DND-41 (cell line): ENCODE measurements around the gene RBMS3.
"Not testable (repeated sequence)": the region's sequence is repeated elsewhere in the genome, so short reads cannot be mapped to it uniquely, and the experiment has no call there.

Experiments used
- ATAC-seq: fragments of 200-7000 bp; cut with Tn5 transposase; 3 replicates; pipeline ENCODE4 v1.9.1; 2021; ENCODE audit warnings: low read depth; ENCODE audit not compliant: insufficient read depth
- DNase-seq: peaks from one replicate; pipeline ENCODE4 v3.0.0-alpha.2; 2020
- H2AFZ ChIP-seq: 2 replicates; pipeline ENCODE4 v1.6.0; 2012; ENCODE audit warnings: low read depth, low read length
- H3K27ac ChIP-seq: 2 replicates; pipeline ENCODE4 v1.5.1; 2012; ENCODE audit warnings: low read length, inconsistent platforms
- H3K27me3 ChIP-seq: fragments of 200-600 bp; sonication (generic); 2 replicates; pipeline ENCODE4 v1.6.0; 2012; ENCODE audit warnings: low read length, mild to moderate bottlenecking, inconsistent platforms; ENCODE audit not compliant: insufficient read depth, poor library complexity
- H3K36me3 ChIP-seq: 2 replicates; pipeline ENCODE4 v1.5.1; 2012; ENCODE audit warnings: low read length, inconsistent platforms; ENCODE audit not compliant: insufficient read depth
- H3K4me1 ChIP-seq: 2 replicates; pipeline ENCODE4 v1.5.1; 2012; ENCODE audit warnings: mild to moderate bottlenecking, low read length; ENCODE audit not compliant: insufficient read depth
- H3K4me2 ChIP-seq: 2 replicates; pipeline ENCODE4 v1.6.0; 2012; ENCODE audit warnings: mild to moderate bottlenecking, moderate library complexity, low read length, inconsistent platforms; ENCODE audit not compliant: insufficient read depth
- H3K4me3 ChIP-seq, 2 experiments: fragments of 200-600 bp in 1 of 2; shearing (Covaris generic) in 1 of 2; 2 replicates each; pipeline ENCODE4 v1.5.1; 2012 to 2016; ENCODE audit warnings: inconsistent platforms in 2 of 2, low read length in 2 of 2, mild to moderate bottlenecking in 2 of 2, low read depth in 1 of 2, moderate library complexity in 1 of 2
- H3K79me2 ChIP-seq: 2 replicates; pipeline ENCODE4 v1.6.0; 2012; ENCODE audit warnings: low read length, inconsistent platforms; ENCODE audit not compliant: insufficient read depth
- H3K9ac ChIP-seq: 2 replicates; pipeline ENCODE4 v1.6.0; 2012; ENCODE audit warnings: low read depth, mild to moderate bottlenecking, inconsistent platforms, low read length, moderate library complexity
- H3K9me3 ChIP-seq: 2 replicates; pipeline ENCODE4 v1.5.1; 2012; ENCODE audit warnings: low read length, moderate library complexity, mild to moderate bottlenecking, inconsistent platforms; ENCODE audit not compliant: insufficient read depth, severe bottlenecking
- H4K20me1 ChIP-seq: 2 replicates; pipeline ENCODE4 v1.6.0; 2012; ENCODE audit warnings: low read length; ENCODE audit not compliant: insufficient read depth
- EZH2 ChIP-seq: IDR thresholded peaks from 3 replicates; pipeline ENCODE4 v1.6.1; 2012; ENCODE audit warnings: borderline replicate concordance, low read depth, mild to moderate bottlenecking, moderate library complexity, low read length, inconsistent platforms; ENCODE audit not compliant: severe bottlenecking
- TF ChIP-seq, protein P1 (sequence below): IDR thresholded peaks from 2 replicates; pipeline ENCODE4 v1.5.1; 2012; ENCODE audit warnings: borderline replicate concordance, low read length, moderate library complexity, mild to moderate bottlenecking; ENCODE audit not compliant: poor library complexity, severe bottlenecking; ENCODE audit errors: extremely low read depth

Gene RBMS3

DNA sequence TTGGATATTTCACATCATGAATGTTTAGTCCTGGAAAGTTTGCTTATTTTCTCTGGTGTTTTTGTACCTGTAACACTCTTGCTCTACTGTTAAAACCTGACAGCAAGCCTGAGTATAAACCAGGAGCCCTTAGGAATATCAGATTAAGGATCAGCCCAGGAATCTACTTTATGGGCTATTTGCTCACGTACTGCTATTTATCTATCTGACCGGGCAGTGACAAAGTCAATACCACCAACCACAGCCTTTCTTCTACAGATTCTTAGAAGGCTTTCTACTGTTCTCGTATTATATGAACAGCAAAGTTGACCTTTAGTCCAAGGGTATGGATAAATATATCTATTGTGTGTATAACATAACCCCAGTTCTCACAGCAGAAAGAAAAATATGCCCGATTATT, 521.2 kb downstream of the RBMS3 start:
- H3K4me2 ChIP-seq = no peak overlapping the region
- H4K20me1 ChIP-seq = no peaks in the 10 kb centered on the region
- H3K36me3 ChIP-seq = no peaks in the 10 kb centered on the region
- TF ChIP-seq EZH2 = no peak
- TF ChIP-seq, protein P1, sequence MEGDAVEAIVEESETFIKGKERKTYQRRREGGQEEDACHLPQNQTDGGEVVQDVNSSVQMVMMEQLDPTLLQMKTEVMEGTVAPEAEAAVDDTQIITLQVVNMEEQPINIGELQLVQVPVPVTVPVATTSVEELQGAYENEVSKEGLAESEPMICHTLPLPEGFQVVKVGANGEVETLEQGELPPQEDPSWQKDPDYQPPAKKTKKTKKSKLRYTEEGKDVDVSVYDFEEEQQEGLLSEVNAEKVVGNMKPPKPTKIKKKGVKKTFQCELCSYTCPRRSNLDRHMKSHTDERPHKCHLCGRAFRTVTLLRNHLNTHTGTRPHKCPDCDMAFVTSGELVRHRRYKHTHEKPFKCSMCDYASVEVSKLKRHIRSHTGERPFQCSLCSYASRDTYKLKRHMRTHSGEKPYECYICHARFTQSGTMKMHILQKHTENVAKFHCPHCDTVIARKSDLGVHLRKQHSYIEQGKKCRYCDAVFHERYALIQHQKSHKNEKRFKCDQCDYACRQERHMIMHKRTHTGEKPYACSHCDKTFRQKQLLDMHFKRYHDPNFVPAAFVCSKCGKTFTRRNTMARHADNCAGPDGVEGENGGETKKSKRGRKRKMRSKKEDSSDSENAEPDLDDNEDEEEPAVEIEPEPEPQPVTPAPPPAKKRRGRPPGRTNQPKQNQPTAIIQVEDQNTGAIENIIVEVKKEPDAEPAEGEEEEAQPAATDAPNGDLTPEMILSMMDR = no peak
- no peaks in the 10 kb centered on the region for H3K4me1 ChIP-seq
- H3K9ac ChIP-seq = no peak overlapping the region
- no peaks in the 10 kb centered on the region for H3K27me3 ChIP-seq
- no peaks in the 10 kb centered on the region for H3K9me3 ChIP-seq
- ATAC-seq (no peak), DNase-seq (no peak)
- no peaks in the 10 kb centered on the region for H3K79me2 ChIP-seq
- H3K4me3 ChIP-seq = no peak overlapping the region
- H3K27ac ChIP-seq = no peak overlapping the region
- no peak overlapping the region for H2AFZ ChIP-seq

- TF ChIP-seq, protein P1 = no peak
- no peak for TF ChIP-seq EZH2
- Histone ChIP-seq H3K79me2 (no peaks in the 10 kb centered on the region), H3K27me3 (no peaks in the 10 kb centered on the region), H3K9ac (no peak overlapping the region), H3K4me2 (no peak overlapping the region), H3K9me3 (no peaks in the 10 kb centered on the region), H3K4me3 (no peak overlapping the region), H3K4me1 (no peaks in the 10 kb centered on the region), H2AFZ (no peak overlapping the region), H4K20me1 (no peaks in the 10 kb centered on the region), H3K27ac (no peak overlapping the region), H3K36me3 (no peaks in the 10 kb centered on the region)
- no peak for DNase-seq
- ATAC-seq = no peak
These were observed 523.2 kb downstream of the RBMS3 start for GRCh38 chr3:29804044-29804443.

DNA sequence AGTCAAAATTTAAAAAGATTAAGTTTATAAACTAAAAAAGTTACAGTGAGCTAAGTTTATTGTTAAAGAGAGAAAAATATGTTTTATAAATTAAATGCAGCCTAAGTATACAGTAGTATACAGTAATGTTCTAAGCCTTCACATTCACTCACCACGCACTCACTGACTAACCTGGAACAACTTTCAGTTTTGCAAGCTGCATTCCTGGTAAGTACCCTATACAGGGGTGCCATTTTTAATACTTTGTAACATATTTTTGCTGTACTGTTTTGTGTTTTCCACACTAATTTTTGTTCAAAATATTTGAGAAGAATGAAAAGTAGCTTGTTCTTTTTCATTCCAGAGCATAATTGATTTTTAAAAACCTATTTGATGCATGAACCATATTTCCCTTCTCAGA, 524.9 kb downstream of the RBMS3 start:
- Histone ChIP-seq H3K9ac (no peak overlapping the region), H3K27ac (no peak overlapping the region), H3K79me2 (no peaks in the 10 kb centered on the region), H4K20me1 (no peaks in the 10 kb centered on the region), H3K4me1 (no peaks in the 10 kb centered on the region), H2AFZ (no peak overlapping the region), H3K36me3 (no peaks in the 10 kb centered on the region), H3K4me3 (no peak overlapping the region), H3K27me3 (no peaks in the 10 kb centered on the region), H3K9me3 (no peaks in the 10 kb centered on the region), H3K4me2 (no peak overlapping the region)
- ATAC-seq = no peak
- no peak for TF ChIP-seq EZH2
- TF ChIP-seq, protein P1 = no peak
- DNase-seq = no peak

DNA sequence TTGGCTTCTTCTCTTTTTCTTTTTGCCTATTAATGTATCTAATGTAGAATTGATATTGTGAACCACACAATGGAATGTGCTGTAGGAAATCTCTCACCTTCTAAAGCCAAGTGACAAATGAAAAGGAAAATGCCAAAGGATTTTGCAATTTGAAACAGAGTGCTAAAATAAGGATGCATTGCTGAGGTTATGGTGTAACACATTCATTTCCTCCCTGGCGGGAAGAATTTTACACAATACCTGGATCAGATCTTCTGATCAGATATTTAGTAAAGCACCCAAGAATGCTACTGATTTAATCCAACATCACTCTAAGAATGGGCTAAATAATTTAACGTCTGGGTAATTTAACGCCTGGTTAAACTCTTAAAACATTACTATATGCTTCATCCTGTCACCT, 527.5 kb downstream of the RBMS3 start:
- not testable (repeated sequence) for H3K9me3 ChIP-seq, H3K4me2 ChIP-seq, ATAC-seq, H3K27me3 ChIP-seq, H3K79me2 ChIP-seq, H3K4me1 ChIP-seq, H4K20me1 ChIP-seq, H3K9ac ChIP-seq, H2AFZ ChIP-seq, H3K27ac ChIP-seq, H3K4me3 ChIP-seq, DNase-seq, H3K36me3 ChIP-seq
